Heart left ventricle (tissue), 13 donors: ENCODE data around the gene STXBP5L.

Experiments used
- POLR2A ChIP-seq, 2 donors: fragments of 450-650 bp; IDR thresholded peaks; one replicate each; pipeline ENCODE4 v1.6.1; 2017; ENCODE audit warnings: antibody characterized with exemption in 2 of 2, mild to moderate bottlenecking in 2 of 2, moderate library complexity in 2 of 2
- TF ChIP-seq, protein P1 (sequence below), 12 donors: fragments of 200-600 bp; sonication (generic) in 4 of 12; IDR thresholded peaks; one replicate each; pipeline versions ENCODE4 v1.5.0 to v1.8.0; 2018 to 2022; ENCODE audit warnings: antibody characterized with exemption in 12 of 12, mild to moderate bottlenecking in 5 of 12
- donor health status: ischemic (EF 13 %, LVEDD 7.1; RV severe dilation, severe dysfunction).
- donor health status: DM: no; HTN: yes; CAD: no.
- donor health status: DM: no; HTN: no; CAD: no.
- donor health status: ischemic (EF 25% LVEDD 6.9; RV normal size, moderate dysfunction).
- donor health status: ischemic (EF 25% LVEDD 5.7; RV mildly dilated, moderate dysfunction).
- donor health status: ischemic (EF 35%, LVEDD 5.7; RV mildly dilated, moderate dysfunction).
- donor health status: nonischemic (EF 11% LVEDD 7.7; RV severe dilation, severe dysfunction).
- donor health status: DM: yes; HTN: yes; CAD: no.
- donor health status: PGD.
- donor health status: ischemic (EF 29% LVEDD 5.4; RV normal size, mild dysfunction).
- donor health status: nonischemic (EF 23%, LVEDD 6.1; RV moderate dilation, normal function).

DNA sequence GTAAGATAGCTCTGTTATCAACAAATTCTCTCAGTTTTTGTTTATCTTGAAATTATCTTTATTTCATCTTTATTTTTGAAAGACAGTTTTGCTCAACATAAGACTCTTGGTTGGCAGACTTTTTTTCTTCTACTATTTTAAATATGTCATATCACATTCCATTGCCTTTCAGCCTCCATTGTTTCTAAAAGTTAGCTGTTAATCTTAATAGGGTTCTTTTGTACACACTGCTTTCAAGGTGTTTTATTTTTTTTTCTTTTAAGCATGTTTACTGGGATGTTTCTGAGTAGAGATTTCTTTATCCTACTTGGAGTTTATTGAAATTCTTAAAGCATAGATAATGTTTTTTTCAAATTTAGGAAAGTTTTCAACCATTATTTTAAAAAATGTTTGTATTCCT is 294.6 kb downstream of the STXBP5L start:
- TF ChIP-seq, protein P1, sequence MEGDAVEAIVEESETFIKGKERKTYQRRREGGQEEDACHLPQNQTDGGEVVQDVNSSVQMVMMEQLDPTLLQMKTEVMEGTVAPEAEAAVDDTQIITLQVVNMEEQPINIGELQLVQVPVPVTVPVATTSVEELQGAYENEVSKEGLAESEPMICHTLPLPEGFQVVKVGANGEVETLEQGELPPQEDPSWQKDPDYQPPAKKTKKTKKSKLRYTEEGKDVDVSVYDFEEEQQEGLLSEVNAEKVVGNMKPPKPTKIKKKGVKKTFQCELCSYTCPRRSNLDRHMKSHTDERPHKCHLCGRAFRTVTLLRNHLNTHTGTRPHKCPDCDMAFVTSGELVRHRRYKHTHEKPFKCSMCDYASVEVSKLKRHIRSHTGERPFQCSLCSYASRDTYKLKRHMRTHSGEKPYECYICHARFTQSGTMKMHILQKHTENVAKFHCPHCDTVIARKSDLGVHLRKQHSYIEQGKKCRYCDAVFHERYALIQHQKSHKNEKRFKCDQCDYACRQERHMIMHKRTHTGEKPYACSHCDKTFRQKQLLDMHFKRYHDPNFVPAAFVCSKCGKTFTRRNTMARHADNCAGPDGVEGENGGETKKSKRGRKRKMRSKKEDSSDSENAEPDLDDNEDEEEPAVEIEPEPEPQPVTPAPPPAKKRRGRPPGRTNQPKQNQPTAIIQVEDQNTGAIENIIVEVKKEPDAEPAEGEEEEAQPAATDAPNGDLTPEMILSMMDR (IDR thresholded peaks at IDR 0.05) = no peak
- no peak for TF ChIP-seq POLR2A (IDR thresholded peaks at IDR 0.05)
